K562 (cell line): ENCODE results near the gene EVI5. TPM values are rescaled to one million over a fixed set of nuclear protein-coding genes. Genes with fewer than 3 reads are reported as not detected.
A peak's percentile ranks its signal among the peaks of the same experiment; 100 is the strongest.

Experiments
- ETV6 ChIP-seq, 3 experiments: fragments of 150-350 bp in 1 of 3; sonication (generic) in 1 of 3; formaldehyde crosslinking in 1 of 3; IDR thresholded peaks; 2 replicates each; pipeline versions ENCODE4 v1.6.1 to v1.8.0; 2014 to 2022; ENCODE audit warnings: borderline replicate concordance in 2 of 3, low read depth in 2 of 3, antibody characterized with exemption in 1 of 3, low read length in 1 of 3, mild to moderate bottlenecking in 1 of 3, missing genetic modification reagents in 1 of 3
- NR2F6 ChIP-seq: fragments of 450-650 bp; formaldehyde crosslinking; IDR thresholded peaks from 2 replicates; pipeline ENCODE4 v1.4.0; 2020; ENCODE audit warnings: mild to moderate bottlenecking
- SMARCA4 ChIP-seq: fragments of 450-650 bp; IDR thresholded peaks from 2 replicates; pipeline ENCODE4 v1.6.1; 2016
- SMARCA5 ChIP-seq: fragments of 450-650 bp; IDR thresholded peaks from 2 replicates; pipeline ENCODE4 v1.6.1; 2016
- SRSF3 ChIP-seq: fragments of 200-400 bp; formaldehyde crosslinking; IDR thresholded peaks from 2 replicates; pipeline ENCODE4 v1.6.1; 2016; ENCODE audit warnings: mild to moderate bottlenecking, low read length, moderate library complexity; ENCODE audit not compliant: insufficient read depth
- TBP ChIP-seq: optimal IDR thresholded peaks from 2 replicates; pipeline ENCODE3; 2011; ENCODE audit warnings: low read depth, low read length, improper control_type of control experiment
- ZC3H11A ChIP-seq: IDR thresholded peaks from 2 replicates; pipeline ENCODE4 v1.6.1; 2012; ENCODE audit warnings: low read depth, low read length, improper control_type of control experiment
- ZNF695 ChIP-seq: fragments of 450-650 bp; formaldehyde crosslinking; IDR thresholded peaks from 2 replicates; pipeline ENCODE4 v1.4.0; 2020; ENCODE audit warnings: mild to moderate bottlenecking, moderate library complexity
- polyA plus RNA-seq, 8 experiments: library from polyadenylated mRNA; depleted of rRNA in 4 of 8; stranded (reverse) in 5 of 8; unstranded in 3 of 8; fragments of >200 nt; fragmentation: Nextera tagmentation in 2 of 8; fragmentation: Illumina TruSeq in 1 of 8; extraction: Ambion mirVana in 2 of 8; extraction: Trizol in 1 of 8; gene quantifications; 2 replicates each; pipeline versions ENCODE4 v1.2.1 to v1.2.3, GENCODE V29; 2011 to 2014; ENCODE audit warnings: inconsistent platforms in 1 of 8, missing spikeins in 1 of 8
- total RNA-seq, 7 experiments: library from RNA; depleted of rRNA in 6 of 7; stranded (reverse); fragments of >200 nt in 6 of 7; fragmentation: Illumina TruSeq in 2 of 7; extraction: Trizol in 2 of 7; gene quantifications; 2 replicates each; pipeline versions ENCODE4 v1.2.1 to v1.2.3, GENCODE V29; 2011 to 2021; ENCODE audit warnings: low replicate concordance in 1 of 7
- TF ChIP-seq, protein P1 (sequence below): sonication (generic); formaldehyde crosslinking; IDR thresholded peaks from 2 replicates; pipeline ENCODE4 v1.8.0; 2023; ENCODE audit warnings: mild to moderate bottlenecking, missing genetic modification reagents

The EVI5 gene
- total and polyA plus RNA-seq, 9 of the 15 experiments (the other 6 are each of a cell fraction or from before 2014, with no cell fraction given): 1.7 to 50.1 (median 13.7) TPM

DNA sequence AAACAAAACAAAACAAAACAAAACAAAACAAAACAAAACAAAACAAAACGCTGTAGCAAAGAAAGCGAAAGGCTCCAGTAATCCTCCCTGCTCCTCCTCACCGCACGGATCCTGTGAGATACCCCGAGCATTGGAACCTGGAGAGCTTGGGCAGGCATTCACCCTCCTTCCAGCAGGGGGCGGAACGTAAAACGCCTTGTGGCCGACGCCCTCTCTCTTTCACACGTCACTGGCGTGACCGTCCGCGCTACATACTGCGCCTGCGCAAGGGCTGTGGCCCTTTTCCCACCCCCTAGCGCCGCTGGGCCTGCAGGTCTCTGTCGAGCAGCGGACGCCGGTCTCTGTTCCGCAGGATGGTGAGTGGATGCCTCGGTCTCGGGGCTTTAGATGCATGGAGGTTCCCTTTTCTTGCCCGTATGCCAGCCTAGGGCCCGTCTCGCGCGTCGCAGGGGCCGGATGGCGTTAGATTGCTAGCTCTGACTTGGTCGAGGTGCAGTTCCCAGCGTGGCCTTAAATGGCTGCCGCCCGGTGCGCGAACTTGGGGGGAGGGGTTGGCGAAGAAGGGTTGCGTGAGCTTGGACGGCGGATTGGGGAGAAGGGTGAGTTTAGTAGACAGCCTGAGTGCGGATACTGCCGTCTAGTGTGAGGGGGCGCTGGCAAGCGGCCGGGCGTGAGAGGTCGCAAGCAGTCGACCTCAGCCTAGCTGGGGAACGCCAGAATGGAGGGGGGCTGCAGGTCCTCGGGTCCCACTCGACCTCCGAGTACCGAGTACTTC is 47.0 kb upstream of the EVI5 start, which contains the start of gene RPL5 (continued):
- TF ChIP-seq TBP: peak; percentile 98
- TF ChIP-seq ETV6 (IDR thresholded peaks at IDR 0.05; ENCODE audit: borderline replicate concordance in 1 of 2, low read depth in 2 of 2, low read length in 1 of 2): no peak; a peak in 1 of 4 replicates
- TF ChIP-seq ETV6 (CRISPR knock-in tag; IDR thresholded peaks at IDR 0.05; ENCODE audit: borderline replicate concordance): no peak
- TF ChIP-seq, protein P1, sequence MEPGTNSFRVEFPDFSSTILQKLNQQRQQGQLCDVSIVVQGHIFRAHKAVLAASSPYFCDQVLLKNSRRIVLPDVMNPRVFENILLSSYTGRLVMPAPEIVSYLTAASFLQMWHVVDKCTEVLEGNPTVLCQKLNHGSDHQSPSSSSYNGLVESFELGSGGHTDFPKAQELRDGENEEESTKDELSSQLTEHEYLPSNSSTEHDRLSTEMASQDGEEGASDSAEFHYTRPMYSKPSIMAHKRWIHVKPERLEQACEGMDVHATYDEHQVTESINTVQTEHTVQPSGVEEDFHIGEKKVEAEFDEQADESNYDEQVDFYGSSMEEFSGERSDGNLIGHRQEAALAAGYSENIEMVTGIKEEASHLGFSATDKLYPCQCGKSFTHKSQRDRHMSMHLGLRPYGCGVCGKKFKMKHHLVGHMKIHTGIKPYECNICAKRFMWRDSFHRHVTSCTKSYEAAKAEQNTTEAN (CRISPR knock-in tag): no peak
- TF ChIP-seq SMARCA5: peak; percentile 80; the same call in 1 of the 2 replicates
- TF ChIP-seq ZNF695 (CRISPR knock-in tag): no peak
- TF ChIP-seq NR2F6 (CRISPR knock-in tag): no peak
- no peak for TF ChIP-seq SRSF3
- TF ChIP-seq SMARCA4: peak; percentile 13; the same call in 1 of the 2 replicates
- TF ChIP-seq ZC3H11A: no peak
